Measurements from ENCODE around the gene CWC22.
"Not testable (repeated sequence)": the region's sequence is repeated elsewhere in the genome, so short reads cannot be mapped to it uniquely, and the experiment has no call there.

- not testable (repeated sequence) for TF ChIP-seq POLR2AphosphoS5, POLR2A (IDR thresholded peaks at IDR 0.05)
Observed at GRCh38 chr2:179958251-179958650, 48.8 kb downstream of the CWC22 start.

Measured in prostate gland (tissue), 1 donor.